ENCODE data around the gene GADD45G.
A peak's percentile ranks its signal among the peaks of the same experiment; 100 is the strongest.

GADD45G gene

DNA sequence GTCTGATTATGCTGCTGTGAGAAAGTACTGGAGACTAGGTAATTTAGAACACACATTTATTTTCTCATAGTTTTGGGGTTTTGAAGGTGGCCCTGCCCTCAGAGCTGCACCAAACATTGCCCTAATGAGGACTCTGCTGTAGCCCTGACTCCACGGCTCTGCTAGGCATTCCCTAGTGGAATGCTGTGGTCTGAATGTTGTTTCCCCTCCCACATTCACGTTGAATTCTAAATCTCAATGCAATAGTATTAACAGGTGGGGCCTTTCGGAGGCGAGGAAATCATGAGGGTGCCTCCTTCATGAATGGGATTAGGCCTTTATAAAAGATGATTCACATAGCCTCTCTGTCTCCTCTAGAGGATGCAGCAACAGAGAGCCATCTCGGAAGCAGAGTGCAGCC is 25.7 kb downstream of the GADD45G start:
- DNase-seq (ENCODE audit: low read depth), result no peak

DNA sequence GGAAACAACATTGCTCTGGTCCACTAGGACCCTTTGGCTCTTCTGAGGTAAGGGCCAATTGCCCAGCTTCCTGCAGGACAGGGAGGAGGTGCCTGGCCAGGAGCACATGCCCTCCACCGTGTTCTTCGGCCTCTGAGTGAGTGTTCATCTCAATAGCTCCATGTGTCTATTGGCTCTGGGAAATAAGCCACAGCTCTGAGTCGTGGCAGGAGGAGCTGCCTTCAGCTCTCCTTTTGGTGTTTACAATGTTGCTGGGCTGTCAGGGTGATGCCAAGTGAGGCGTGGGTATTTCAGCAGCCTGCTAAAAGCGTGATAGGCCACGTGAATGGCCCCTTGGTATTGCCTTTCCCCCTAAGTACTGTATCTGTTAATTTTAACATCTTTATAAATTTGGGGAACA is 26.6 kb downstream of the GADD45G start:
- DNase-seq (ENCODE audit: low read depth), result no peak

DNA sequence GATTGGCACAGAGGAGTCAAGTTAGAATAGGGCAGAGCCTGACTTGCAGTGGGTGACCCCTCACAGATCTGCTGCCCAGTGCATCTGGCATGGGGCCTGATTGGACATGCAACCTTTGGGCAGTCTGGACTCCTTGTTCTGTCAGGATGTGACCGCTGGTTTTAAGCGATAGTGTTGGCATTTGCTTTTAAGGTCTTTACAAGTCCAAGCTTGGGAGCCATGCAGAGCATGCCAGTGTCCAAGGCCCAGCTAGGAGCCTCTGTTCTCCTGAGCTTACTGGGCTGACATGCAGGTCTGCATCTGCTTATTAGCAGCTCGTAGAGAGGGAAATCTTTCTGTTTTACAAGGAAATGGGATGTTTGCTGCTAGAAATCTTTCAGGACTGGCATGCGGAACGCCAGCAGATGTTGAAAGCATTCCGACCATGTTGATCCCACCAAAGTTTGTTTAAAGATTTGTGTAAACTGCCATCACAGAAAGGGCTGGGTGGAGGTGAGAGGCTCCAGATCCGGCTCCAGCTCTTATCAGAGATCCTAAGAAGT is 27.5 kb downstream of the GADD45G start:
- no peak for DNase-seq (ENCODE audit: low read depth)

- DNase-seq (ENCODE audit: low read depth), result no peak
Observed at GRCh38 chr9:89632736-89633135, 27.9 kb downstream of the GADD45G start.

GRCh38 chr9:89633404-89633803 is 28.6 kb downstream of the GADD45G start:
- DNase-seq (ENCODE audit: low read depth), result no peak

DNA sequence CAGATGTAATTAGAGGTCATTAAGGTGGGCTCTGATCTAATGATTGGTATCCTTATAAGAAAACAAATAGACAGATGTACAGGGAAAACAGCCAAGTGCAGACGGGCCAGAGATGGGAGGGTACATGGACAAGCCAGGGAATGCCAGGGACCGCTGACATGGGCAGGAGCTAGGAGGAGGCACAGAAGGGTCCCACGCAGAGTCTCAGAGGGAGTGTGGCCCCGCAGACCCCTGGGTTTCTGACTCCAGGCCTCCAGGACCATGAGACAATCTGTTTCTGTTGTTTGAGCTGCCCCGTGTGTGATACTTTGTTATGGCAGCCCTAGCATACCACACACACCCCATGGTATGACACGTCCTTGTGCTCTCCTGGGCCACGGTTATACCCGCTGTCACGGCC is 29.1 kb downstream of the GADD45G start:
- DNase-seq (ENCODE audit: low read depth), result no peak

- DNase-seq (ENCODE audit: low read depth), result peak; percentile 14
Observed at GRCh38 chr9:89634995-89635742, 30.4 kb downstream of the GADD45G start.

DNA sequence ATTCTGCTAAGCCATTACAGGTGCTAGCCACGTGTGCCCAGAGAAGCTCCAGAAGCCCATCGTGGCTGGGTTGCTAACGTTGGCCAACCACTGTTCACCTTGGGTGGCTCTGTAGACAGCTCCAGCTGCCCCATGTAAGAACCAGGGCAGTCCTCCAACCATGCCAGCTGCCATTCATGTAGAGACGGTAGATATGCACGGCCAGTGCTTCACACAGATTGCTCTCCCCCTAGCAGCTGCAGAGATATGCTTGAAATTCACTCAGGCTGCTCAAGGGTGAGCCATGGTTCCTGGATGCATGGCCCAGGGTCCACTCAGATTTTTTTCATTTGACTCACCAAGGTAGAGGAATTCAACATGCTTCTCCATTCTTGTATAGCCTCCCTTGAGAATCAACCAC is 31.0 kb downstream of the GADD45G start:
- no peak for DNase-seq (ENCODE audit: low read depth)

- DNase-seq (ENCODE audit: low read depth), result no peak
Observed at GRCh38 chr9:89637787-89638186, 33.0 kb downstream of the GADD45G start.

- no peak for DNase-seq (ENCODE audit: low read depth)
Observed at GRCh38 chr9:89638359-89638758, 33.5 kb downstream of the GADD45G start.

- DNase-seq (ENCODE audit: low read depth), result no peak
Observed at GRCh38 chr9:89638893-89639292, 34.1 kb downstream of the GADD45G start.

- DNase-seq (ENCODE audit: low read depth), result no peak
Observed at GRCh38 chr9:89639367-89639795, 34.6 kb downstream of the GADD45G start.

DNA sequence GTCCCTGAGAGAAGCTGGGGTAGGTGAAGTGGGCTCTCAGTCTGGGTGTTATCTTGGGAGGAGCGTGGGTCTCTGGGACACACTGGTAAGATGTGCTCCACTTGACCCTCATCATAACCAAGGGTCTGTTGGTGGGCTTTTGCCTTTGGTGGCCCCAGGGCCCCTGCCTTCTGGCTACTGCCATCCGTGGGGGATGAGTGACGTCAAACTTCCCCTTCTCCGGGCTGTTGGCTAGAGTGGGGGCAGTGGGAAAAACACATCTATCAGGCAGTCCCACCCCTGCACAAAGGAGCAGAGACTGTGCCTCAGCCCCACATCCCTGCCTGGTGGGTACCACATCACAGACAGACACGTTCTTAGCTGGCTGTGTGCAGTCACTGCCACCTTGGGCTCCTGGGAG is 35.1 kb downstream of the GADD45G start:
- no peak for DNase-seq (ENCODE audit: low read depth)

DNA sequence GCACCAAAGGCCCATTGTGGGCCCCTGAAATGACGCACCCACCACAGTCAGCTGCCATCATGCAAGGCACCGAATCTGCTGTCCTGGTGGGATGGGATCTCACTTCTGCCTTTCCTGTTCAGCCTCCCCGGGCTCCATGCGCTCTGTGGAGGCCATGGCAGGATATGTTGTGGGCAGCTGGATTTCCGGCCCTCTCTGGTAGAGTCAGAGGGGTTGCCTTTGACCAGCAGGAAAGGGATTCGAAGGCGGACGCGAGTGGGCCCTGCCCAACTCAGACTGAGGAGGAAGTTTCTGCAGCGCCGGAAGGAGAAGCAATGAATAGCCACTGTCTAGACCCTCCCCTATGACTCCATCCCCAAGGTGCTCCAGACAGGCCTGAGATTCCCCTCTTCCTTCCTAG is 35.5 kb downstream of the GADD45G start:
- no peak for DNase-seq (ENCODE audit: low read depth)

DNA sequence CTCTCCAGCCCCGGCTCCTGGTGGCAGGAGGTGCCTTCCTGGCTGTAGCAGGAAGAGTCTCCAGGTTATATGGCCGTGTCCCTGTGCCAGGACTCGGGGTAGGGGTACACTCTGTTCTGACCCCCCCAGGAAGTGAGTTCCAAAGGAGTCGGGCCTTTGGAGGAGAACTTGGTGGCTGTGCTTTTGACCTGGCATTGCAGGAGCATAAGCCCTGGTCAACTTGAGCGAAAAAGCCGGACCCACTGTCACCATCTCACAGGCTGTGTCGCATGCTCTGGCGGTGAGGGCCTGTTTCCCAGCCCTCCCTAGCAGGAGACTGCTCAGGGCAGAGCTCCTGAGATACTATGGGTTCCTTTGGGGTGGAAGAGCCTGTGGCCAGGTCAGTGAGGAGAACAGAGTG is 36.0 kb downstream of the GADD45G start:
- no peak for DNase-seq (ENCODE audit: low read depth)

GRCh38 chr9:89641980-89642379 is 37.2 kb downstream of the GADD45G start:
- no peak for DNase-seq (ENCODE audit: low read depth)

- DNase-seq (ENCODE audit: low read depth), result no peak
Observed at GRCh38 chr9:89642789-89643188, 38.0 kb downstream of the GADD45G start.

DNA sequence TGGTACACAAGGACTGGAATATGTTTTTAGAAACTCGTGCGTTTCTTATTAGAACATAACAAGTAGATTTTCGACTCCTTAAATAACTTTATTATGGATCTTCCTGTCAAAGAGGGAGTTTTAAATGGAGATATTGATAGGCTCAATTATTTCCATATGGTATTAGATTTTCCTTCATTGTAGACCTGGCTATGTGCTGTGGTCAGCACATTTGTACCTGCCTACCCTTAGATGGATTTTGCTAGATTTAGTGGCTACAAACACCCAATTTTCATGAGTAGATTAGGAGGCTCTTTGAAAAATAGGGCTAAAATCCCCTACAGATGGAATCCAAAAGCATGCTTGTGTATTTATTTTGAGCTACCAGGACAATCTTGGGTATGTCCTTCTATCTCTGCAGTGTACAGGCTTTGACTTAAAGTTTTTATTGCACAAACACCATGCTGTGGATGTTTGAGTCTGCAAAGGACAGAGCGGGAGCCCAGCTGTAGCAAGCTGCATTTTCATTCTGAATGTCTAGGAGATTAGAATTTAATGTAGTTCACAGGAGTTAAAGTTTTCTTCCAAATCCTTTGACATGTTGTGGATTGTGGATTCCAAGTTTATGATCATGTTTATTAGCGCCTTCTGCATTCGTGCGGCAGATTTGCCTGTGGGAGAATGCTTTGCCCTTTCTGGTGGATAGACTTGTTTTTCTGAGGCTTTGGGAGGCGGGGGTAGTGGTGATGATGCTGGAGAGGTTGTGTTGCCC is 41.6 kb downstream of the GADD45G start:
- DNase-seq (ENCODE audit: low read depth), result no peak

GRCh38 chr9:89647366-89648128 is 42.7 kb downstream of the GADD45G start:
- DNase-seq (ENCODE audit: low read depth), result no peak

DNA sequence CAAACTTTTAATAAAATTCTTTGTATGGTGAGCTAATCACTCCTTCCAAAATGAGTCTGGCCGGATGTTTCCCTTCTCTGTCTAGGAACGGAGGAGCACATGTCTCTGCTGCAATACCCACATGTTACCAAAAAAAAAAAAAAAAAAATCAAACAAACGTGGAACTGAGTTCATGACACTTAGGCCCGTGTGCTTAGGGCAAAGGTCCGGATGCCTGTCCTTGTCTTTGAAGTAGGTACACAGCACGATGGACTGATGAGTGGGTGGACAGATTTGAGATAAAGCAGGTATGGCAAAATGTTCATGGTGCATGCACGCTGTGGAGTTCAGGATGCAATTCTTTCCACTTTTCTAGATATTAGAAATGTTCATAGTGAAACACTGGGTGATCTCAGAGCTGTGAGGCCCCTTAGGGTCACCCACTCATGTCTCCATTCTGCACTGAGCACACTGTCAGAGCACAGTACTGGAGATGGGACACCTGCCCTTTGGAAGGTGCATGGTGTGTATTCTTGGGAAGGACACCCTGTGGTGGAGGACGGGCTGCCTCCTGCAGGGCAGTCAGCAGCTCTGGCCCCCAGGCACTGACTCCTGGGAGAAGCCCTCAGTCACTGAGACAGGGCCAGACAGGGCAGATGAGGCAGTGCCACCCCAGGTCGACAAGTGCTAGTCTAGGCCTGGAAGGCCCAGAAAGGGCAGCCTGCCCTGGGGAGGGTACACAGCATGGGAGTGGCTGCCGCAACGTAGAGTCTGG is 43.6 kb downstream of the GADD45G start:
- no peak for DNase-seq (ENCODE audit: low read depth)

- no peak for DNase-seq (ENCODE audit: low read depth)
Observed at GRCh38 chr9:89649039-89649691, 44.4 kb downstream of the GADD45G start.
